Activated CD8-positive, alpha-beta T cell treated with anti-CD3 and anti-CD28 coated beads, Interleukin-2, amount 10 ng/mL, durations not matched to agents 7 days and 5 days (primary cell): ENCODE results near the gene TTC34. TPM values are rescaled to one million over a fixed set of nuclear protein-coding genes. Genes with fewer than 3 reads are reported as not detected.
"Not testable (repeated sequence)": the region's sequence is repeated elsewhere in the genome, so short reads cannot be mapped to it uniquely, and the experiment has no call there.

Experiments used
- ATAC-seq: fragments of 150-1000 bp; cut with Tn5 transposase; one replicate; pipeline ENCODE4 v1.10.0; 2021; ENCODE audit warnings: moderate library complexity
- CTCF ChIA-PET: fragments of 350-600 bp; sonication (Branson Sonifier 250); formaldehyde crosslinking; loops from one replicate; lab custom pipeline; 2021; ENCODE audit warnings: antibody characterized with exemption; lab: Charles Lee
- POLR2A ChIA-PET: fragments of 350-600 bp; sonication (Branson Sonifier 250); formaldehyde crosslinking; loops from one replicate; lab custom pipeline; 2021; ENCODE audit warnings: antibody characterized with exemption; lab: Charles Lee
- DNase-seq: peaks from one replicate; pipeline ENCODE4 v3.0.0-alpha.2; 2020
- H3K27ac Mint-ChIP-seq: one replicate; pipeline ENCODE4 v1.8.0; 2021; ENCODE audit warnings: mild to moderate bottlenecking, mixed read lengths
- H3K27me3 Mint-ChIP-seq: one replicate; pipeline ENCODE4 v1.8.0; 2021; ENCODE audit warnings: low read depth, mixed read lengths
- H3K36me3 Mint-ChIP-seq: one replicate; pipeline ENCODE4 v1.8.0; 2021; ENCODE audit warnings: low read depth, mixed read lengths
- H3K4me1 Mint-ChIP-seq: one replicate; pipeline ENCODE4 v1.8.0; 2021; ENCODE audit warnings: low read depth, mixed read lengths
- H3K4me3 Mint-ChIP-seq: one replicate; pipeline ENCODE4 v1.8.0; 2021; ENCODE audit warnings: mild to moderate bottlenecking, mixed read lengths
- H3K9me3 Mint-ChIP-seq: one replicate; pipeline ENCODE4 v1.8.0; 2022; ENCODE audit warnings: mixed read lengths; ENCODE audit not compliant: insufficient read depth
- total RNA-seq, 2 experiments: library from RNA; stranded (reverse); gene quantifications; one replicate each; pipeline ENCODE4 v1.2.3, GENCODE V29; 2021

The TTC34 gene
- total RNA-seq, 2 experiments from 2014 or later, result 0.82 to 0.86 TPM

DNA sequence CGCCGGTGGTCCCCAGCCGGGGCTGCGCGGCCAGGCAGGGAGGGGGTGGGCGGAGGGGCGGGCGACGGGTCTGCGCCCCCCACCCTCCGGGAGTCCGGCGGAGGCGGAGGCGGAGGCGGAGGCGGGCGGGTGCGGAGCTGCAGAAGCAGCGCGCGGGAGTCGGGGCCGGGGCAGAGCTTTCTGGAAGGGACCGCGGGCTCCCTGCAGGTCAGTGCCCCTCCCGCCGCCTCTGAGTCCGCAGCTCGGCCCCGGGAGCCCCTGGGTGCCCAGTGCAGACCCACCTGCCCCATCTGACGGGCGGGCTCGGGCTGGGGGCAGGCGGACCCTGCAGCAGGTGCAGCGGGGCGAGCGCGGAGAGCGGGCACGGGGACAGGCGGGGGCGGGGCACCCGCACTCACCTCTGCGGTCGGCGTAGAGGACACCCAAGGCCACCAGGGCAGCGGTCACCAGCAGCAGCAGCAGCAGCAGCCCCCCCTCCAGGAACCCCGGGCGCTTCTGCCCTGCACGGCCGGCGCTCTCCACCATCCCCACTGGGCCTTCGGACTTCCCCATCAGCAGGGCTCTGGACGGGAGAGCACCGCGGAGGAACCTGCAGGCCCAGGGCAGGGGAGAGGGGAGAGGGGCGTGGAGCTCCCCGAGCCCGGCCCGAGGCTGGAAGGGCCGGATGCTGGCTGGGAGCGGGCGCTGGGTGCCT lies 172.4 kb downstream of the TTC34 start:
- no peak overlapping the region for H3K27ac Mint-ChIP-seq
- POLR2A ChIA-PET, result no interaction called here

DNA sequence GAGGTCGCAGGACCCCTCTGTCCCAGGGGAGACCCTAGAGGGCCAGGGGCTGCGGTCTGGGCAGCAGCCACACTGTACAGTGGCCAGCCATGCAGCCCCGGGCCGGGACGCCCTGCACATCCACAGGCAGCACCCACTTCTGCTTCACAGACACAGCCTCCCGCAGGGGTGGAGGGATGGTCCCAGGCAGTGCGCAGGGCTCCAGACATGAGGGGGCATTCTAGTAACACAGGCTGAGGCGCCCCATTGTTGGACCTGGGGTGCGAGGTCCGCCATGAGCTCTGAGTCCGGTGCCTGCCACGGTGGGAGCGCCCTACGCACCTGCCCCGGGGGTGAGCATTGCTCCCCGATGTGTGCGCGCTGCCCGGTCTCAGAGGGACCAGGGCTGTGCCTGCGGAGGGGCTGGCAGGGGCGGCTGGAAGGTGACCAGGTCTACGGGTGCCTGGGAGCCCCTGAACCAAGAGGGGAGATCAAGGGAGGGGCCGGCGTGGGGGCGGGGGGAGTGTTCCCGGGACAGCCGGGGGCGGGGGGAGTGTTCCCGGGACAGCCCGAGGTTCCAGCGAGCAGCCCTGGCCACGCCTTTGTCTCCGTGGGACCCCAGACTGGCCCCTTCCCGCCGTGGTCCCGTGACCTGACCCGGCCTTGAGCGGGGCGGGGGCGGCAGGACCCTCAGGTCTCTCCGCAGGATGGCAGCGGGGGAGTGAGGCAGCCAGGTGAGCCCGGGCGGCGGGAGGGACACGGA lies 173.1 kb downstream of the TTC34 start:
- Mint-ChIP-seq H3K27ac (no peak overlapping the region), H3K36me3 (no peaks in the 10 kb centered on the region), H3K4me1 (peaks cover 1% of the 10 kb centered on the region), H3K4me3 (no peak overlapping the region), H3K9me3 (no peaks in the 10 kb centered on the region), H3K27me3 (peaks cover 42% of the 10 kb centered on the region)
- CTCF ChIA-PET, result no interaction called here
- POLR2A ChIA-PET, result no interaction called here
- DNase-seq (no peak), ATAC-seq (no peak)

More for the DNA sequence above, 172.4 kb downstream of the TTC34 start:
- Mint-ChIP-seq H3K36me3 (no peaks in the 10 kb centered on the region), H3K27me3 (peaks cover 42% of the 10 kb centered on the region), H3K4me3 (no peak overlapping the region), H3K9me3 (no peaks in the 10 kb centered on the region), H3K4me1 (no peaks in the 10 kb centered on the region)
- ATAC-seq, result no peak
- DNase-seq, result no peak
- CTCF ChIA-PET, result no interaction called here

DNA sequence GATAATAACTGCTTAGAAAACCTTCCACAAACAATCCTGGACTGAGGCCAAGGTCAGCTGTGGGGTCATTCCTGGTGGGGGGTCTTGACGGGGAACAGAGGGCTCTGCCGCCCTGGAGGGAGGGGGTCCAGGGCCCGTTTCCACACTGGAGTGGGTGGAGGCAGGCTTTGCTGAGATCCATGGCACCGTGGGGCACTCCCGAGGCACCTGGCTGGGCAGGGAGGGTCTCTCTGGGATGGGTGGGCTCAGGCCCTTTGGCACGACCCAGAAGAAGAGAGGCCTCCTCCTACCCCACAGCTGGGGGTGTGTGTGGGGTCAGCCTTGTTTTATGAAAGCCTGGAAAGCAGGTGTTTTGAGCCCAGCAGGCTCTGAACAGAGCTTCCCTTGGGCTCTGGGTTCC lies 173.7 kb downstream of the TTC34 start:
- ATAC-seq (no peak), DNase-seq (no peak)
- no peak overlapping the region for H3K4me3 Mint-ChIP-seq
- H3K36me3 Mint-ChIP-seq, result no peaks in the 10 kb centered on the region
- ChIA-PET CTCF (no interaction called here), POLR2A (no interaction called here)
- H3K27me3 Mint-ChIP-seq, result peaks cover 42% of the 10 kb centered on the region
- peaks cover 3% of the 10 kb centered on the region for H3K4me1 Mint-ChIP-seq
- no peak overlapping the region for H3K27ac Mint-ChIP-seq
- H3K9me3 Mint-ChIP-seq, result no peaks in the 10 kb centered on the region

DNA sequence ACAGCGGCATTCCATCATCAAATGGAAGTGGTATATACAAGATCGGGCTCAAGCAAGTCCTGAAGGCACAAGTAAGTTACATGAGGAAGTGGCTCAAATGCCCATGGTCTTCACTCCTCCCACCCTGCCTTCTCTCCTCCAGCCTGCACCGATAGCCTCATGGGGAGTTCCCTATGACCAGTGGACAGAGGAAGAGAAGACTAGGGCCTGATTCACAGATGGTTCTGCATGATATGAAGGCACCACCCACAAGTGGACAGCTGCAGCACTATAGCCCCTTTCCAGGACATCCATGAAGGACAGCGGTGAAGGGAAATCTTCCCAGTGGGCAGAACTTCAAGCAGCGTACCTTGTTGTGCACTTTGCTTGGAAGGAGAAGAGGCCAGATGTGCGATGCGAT lies 175.7 kb downstream of the TTC34 start:
- H3K4me3 Mint-ChIP-seq, CTCF ChIA-PET, H3K9me3 Mint-ChIP-seq, H3K27ac Mint-ChIP-seq, H3K4me1 Mint-ChIP-seq, DNase-seq, ATAC-seq, H3K36me3 Mint-ChIP-seq, POLR2A ChIA-PET: not testable (repeated sequence)
- H3K27me3 Mint-ChIP-seq, result peaks cover 40% of the 10 kb centered on the region

DNA sequence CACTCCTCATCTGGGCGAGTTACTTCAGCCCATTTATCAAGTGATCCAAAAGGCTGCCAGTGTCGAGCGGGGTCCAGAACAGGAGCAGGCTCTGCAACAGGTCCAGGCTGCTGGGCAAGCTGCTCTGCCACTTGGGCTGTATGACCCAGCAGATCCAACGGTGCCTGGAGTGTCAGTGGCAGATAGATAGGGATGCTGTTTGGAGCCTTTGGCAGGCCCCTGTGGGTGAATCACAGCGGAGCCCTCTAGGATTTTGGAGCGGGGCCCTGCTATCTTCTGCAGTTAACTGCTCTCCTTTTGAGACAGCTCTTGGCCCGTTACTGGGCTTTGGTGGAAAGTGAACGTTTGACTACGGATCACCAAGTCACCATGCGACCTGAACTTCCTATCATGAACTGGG lies 176.2 kb downstream of the TTC34 start:
- Mint-ChIP-seq H3K27ac (no peak overlapping the region), H3K36me3 (no peaks in the 10 kb centered on the region), H3K27me3 (peaks cover 36% of the 10 kb centered on the region), H3K4me3 (no peak overlapping the region), H3K9me3 (no peaks in the 10 kb centered on the region), H3K4me1 (peaks cover 3% of the 10 kb centered on the region)
- DNase-seq (no peak), ATAC-seq (no peak)
- ChIA-PET CTCF (no interaction called here), POLR2A (no interaction called here)

DNA sequence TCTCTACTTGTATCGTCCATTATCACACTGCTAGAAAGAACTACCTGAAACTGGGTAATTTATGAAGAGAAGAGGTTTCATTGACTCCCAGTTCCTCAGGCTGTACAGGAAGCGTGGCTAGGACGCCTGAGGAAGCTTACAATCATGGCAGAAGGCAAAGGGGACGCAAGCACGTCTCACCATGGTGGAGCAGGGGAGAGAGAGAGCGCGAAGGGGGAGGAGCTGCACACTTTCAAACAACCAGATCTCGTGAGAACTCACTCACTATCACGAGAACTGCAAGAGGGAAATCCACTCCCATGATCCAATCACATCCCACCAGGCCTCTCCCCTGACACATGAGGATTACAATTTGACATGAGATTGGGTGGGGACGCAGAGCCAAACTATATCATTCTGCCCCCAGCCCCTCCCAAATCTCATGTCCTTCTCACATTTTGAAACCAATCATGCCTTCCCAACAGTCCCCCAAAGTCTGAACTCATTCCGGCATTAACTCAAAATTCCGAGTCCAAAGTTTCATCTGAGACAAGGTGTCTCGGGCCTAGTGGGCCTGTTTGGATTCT lies 176.7 kb downstream of the TTC34 start:
- no peaks in the 10 kb centered on the region for H3K36me3 Mint-ChIP-seq
- CTCF ChIA-PET, result no interaction called here
- DNase-seq (no peak), ATAC-seq (no peak)
- no peak overlapping the region for H3K27ac Mint-ChIP-seq
- H3K4me3 Mint-ChIP-seq, result no peak overlapping the region
- peaks cover 3% of the 10 kb centered on the region for H3K4me1 Mint-ChIP-seq
- POLR2A ChIA-PET, result no interaction called here
- H3K27me3 Mint-ChIP-seq, result peaks cover 31% of the 10 kb centered on the region
- H3K9me3 Mint-ChIP-seq, result no peaks in the 10 kb centered on the region

DNA sequence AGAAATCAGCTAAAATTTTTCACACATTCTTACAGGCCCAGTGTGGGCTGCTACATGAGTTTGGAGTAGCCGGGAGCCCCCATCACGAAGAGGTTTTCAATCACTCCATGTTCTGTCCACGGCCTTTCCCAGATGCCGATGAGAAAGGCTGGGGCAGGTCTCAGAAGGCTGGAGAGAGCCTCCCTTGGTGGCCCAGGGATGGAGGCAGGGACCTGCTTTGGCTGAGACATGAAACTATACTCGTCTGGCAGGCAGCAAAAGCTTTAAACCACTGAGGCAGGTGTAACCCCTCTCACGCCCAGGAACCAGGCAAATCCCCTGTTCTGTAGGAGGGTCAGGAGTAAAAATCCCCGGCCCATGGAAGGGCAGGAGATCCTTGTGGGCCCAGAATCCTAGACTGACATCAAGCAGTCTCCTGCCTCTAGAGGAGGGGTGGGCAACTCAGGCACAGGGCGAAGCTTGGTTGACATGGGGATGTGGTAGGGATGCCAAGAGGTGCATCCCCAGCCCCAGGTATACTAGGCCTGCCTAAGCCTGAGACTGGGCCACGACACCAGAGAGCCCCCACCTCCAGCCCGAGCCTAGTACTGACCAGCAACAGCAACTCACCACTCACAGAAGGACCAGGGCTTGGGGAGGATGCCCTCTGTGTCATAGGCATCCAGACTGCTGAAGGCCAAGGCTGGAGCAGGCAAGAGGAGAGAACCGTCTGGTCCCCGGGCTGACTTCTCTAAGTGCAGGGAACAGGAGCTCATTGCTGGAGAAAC lies 177.7 kb downstream of the TTC34 start:
- H3K27me3 Mint-ChIP-seq, result peaks cover 30% of the 10 kb centered on the region
- ChIA-PET CTCF (no interaction called here), POLR2A (no interaction called here)
- no peaks in the 10 kb centered on the region for H3K36me3 Mint-ChIP-seq
- ATAC-seq, result no peak
- no peak overlapping the region for H3K4me3 Mint-ChIP-seq
- no peak for DNase-seq
- H3K4me1 Mint-ChIP-seq, result peaks cover 3% of the 10 kb centered on the region
- H3K27ac Mint-ChIP-seq, result no peak overlapping the region
- no peaks in the 10 kb centered on the region for H3K9me3 Mint-ChIP-seq

DNA sequence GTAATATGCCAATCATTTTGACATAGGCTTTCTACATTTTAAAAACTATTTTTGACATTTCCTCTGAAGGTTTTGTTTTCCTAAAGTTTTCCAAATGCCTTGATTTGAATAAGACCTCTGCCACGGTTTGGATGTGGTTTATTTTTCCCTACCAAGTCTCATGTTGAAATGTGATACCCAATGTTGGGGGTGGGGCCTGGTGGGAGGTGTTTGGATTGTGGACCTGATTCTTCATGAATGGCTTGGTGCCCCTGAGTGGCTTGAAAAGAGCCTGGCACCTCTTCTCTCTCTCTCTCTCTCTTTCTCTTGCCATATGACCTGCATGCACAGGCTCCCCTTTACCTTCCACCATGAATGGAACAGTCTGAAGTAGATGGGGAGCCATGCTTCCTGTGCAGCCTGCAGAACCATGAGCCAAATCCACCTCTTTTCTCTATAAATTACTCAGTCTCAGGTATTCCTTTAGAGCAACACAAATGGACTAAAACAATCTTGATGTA lies 183.5 kb downstream of the TTC34 start:
- peaks cover 5% of the 10 kb centered on the region for H3K27me3 Mint-ChIP-seq
- H3K4me3 Mint-ChIP-seq, result no peak overlapping the region
- ChIA-PET POLR2A (no interaction called here), CTCF (no interaction called here)
- ATAC-seq (no peak), DNase-seq (no peak)
- peaks cover 3% of the 10 kb centered on the region for H3K4me1 Mint-ChIP-seq
- no peaks in the 10 kb centered on the region for H3K36me3 Mint-ChIP-seq
- H3K9me3 Mint-ChIP-seq, result peaks cover 17% of the 10 kb centered on the region
- no peak overlapping the region for H3K27ac Mint-ChIP-seq

DNA sequence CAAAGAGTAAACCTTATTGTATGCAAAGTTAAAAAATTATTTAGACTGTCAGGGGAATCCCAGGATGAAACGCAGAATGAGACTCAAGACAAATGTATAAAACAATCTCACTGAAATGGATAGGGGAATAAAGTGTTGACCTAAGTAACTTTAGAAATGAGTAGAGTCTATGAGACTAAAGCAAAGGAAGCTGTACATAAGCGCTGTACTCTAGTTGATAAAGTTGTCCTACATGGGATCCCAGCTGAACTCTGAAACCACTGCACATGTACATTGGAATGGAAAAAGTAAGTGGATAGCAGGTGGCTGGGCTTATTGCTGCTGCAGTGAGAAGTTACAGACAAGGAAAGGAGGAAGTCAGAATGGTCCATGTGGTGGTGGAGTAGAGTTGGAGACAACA lies 187.3 kb downstream of the TTC34 start:
- Mint-ChIP-seq H3K27me3 (peaks cover 3% of the 10 kb centered on the region), H3K4me3 (no peak overlapping the region), H3K36me3 (no peaks in the 10 kb centered on the region), H3K27ac (no peak overlapping the region), H3K9me3 (peaks cover 17% of the 10 kb centered on the region), H3K4me1 (peaks cover 3% of the 10 kb centered on the region)
- ChIA-PET CTCF (no interaction called here), POLR2A (no interaction called here)
- DNase-seq (no peak), ATAC-seq (no peak)

DNA sequence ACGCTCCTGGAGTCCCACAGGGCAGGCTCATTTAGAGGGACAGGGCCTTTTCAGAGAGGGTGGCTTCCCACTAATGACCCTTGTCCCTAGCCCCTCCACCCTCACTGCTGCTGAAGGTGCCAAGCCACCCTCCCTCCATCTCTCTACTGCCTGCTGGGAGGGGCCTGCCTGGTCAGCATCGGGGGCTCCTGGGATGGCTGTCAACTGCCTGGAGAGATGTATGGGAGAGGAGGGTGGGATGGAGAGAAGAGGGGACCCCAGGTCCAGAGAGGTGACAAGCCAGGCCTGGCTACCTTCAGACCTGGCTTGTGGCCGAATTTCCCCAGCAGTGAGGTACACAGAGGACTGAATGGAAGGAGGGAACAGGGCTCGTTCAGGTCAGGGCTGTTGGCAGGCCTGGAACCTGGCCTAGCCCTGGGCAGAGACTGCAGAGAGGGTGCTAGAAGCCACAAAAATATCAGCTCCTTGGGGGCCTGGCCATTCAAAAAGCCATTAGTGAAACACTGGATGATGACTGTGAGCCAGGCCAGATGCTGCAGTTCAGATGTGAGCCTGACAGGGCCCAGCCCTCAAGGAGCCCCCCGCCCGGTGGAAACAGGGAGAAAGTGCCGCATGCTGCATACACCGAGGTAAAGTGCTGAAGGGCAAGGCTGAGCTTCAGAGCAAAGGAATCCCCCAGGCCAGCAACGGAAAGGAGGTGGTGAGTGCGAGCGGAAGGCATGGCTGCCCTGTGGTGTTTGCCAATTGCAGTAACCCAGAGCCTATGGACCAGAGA lies 188.7 kb downstream of the TTC34 start:
- POLR2A ChIA-PET, result no interaction called here
- H3K27me3 Mint-ChIP-seq, result no peaks in the 10 kb centered on the region
- CTCF ChIA-PET, result no interaction called here

DNA sequence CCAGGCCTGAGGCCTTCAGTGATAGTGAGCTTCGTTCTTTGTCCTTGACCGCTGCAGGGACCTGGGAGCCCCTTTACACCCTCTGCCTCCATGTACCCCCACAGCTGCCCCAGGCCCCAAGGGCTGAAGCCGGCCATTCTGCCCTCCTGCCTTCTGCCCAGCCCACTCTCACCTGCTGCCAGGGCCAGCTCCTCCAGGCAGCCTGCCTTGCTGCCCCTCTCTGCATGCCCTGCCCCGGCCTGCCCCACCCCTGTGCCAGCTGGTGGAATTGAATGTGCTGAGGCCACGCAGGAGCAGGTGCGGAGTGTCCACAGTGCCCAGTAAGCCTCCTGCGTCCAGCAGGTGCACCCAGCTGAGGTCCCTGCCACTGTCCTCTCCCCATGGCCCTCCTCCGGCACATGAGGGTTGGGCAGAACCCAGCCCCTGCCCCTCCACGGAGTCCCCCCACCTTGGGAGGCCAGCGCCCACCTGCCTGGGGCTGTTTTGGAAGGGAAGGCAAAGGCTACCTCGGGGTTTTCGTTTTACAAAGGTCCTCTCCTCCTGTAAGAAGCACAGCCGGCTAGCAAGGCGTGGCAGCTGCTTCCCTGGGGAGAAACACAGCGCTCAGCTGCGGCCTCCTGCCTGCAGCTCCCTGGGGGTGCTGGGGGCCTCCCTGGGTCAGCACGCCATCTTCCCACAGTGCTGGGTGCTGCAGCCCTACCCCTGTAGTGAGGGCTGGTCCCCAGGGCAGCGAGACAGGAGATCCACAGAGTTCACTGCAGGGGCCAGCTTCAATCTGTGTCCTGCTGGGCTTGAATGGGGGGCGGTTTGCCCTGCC lies 189.7 kb downstream of the TTC34 start:
- ATAC-seq (no peak), DNase-seq (no peak)
- H3K27me3 Mint-ChIP-seq, result no peaks in the 10 kb centered on the region
- peaks cover 17% of the 10 kb centered on the region for H3K9me3 Mint-ChIP-seq
- POLR2A ChIA-PET, result no interaction called here
- H3K4me3 Mint-ChIP-seq, result no peak overlapping the region
- CTCF ChIA-PET, result no interaction called here
- peaks cover 3% of the 10 kb centered on the region for H3K4me1 Mint-ChIP-seq
- no peaks in the 10 kb centered on the region for H3K36me3 Mint-ChIP-seq
- H3K27ac Mint-ChIP-seq, result no peak overlapping the region

More for the DNA sequence above, 188.7 kb downstream of the TTC34 start:
- H3K4me1 Mint-ChIP-seq, result peaks cover 3% of the 10 kb centered on the region
- DNase-seq, result no peak
- H3K9me3 Mint-ChIP-seq, result peaks cover 17% of the 10 kb centered on the region
- no peak for ATAC-seq
- no peak overlapping the region for H3K4me3 Mint-ChIP-seq
- no peaks in the 10 kb centered on the region for H3K36me3 Mint-ChIP-seq
- H3K27ac Mint-ChIP-seq, result no peak overlapping the region
